Activated T-helper 1 cell treated with Interleukin-2 at 50 U/mL for 16 hours (primary cell): Measurements from ENCODE around the gene MAP7.
"Not testable (repeated sequence)": the region's sequence is repeated elsewhere in the genome, so short reads cannot be mapped to it uniquely, and the experiment has no call there.

ENCODE experiments used
- DNase-seq: peaks from one replicate; pipeline ENCODE4 v3.0.0-alpha.2; 2020; ENCODE audit warnings: low read depth

Gene MAP7

DNA sequence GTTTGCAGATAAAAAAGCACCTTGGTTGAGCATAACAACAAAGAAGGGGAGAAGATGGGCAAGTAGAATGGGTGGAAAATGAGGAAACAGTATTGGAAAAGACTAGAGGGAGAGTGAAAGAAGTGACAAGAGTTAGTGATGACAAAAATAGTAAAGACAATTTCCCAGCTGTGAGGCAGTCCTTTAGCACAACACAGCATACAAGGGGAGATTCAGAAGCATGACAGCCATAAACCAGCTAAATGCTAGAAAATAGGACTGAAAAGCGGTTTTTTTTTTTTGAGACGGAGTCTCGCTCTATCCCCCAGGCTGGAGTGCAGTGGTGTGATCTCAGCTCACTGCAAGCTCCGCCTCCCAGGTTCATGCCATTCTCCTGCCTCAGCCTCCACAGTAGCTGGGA lies 174.4 kb downstream of the MAP7 start:
- not testable (repeated sequence) for DNase-seq

DNA sequence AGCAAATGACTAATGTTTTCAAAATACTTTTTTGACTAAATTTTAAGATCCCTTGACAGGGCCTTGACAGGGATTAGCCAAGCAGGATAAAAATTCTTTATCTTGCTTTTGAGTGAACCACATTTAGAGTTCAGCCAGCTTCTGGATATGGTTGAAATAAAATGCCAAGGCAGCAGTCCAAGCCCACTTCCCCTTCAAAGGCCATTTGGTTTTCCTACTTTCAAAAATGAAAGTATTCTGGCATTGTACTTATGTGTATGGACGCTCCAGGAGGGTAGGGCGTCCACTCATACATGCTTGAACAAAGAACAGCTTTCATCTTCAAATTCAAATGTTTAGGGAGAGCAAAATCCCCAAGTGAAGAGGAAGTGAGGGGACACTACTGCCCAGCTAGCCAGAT lies 178.3 kb downstream of the MAP7 start:
- DNase-seq = no peak

DNA sequence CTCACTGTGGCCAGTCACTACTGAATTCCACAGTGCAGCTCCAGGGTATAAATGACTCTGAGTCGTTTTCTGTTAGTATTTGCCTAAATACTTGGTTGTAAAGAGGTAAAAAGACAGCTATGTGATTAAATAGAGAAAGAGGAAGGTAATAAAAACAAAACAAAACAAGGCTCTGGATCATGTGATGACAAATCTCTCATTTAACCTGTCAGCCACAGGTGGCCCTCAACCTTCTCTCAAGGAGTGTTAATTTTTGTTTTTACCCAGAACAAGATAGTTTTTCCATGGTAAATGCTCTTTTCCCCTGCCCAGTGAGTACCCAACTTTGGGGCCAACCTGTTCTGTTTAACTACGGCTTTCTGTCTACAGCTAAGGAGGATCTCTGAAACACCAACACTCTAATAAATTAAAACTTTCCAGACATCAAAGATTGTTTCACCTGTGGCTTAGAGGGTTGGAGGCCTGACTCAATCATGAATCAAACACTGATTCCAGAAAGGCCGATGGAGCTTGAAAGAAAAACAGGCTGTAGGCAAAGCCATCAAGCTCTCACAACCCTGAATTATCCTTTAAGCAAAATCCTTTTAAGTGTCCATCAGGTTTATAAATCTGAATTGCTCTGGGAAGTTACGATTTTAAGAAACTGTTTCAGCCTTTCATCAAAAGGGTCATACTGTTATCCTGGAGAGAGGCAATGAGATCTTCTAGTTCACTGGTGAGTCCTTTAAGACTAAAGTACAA lies 179.1 kb downstream of the MAP7 start:
- no peak for DNase-seq

- no peak for DNase-seq
Measured at GRCh38 chr6:136365776-136366354, 184.4 kb downstream of the MAP7 start.

DNA sequence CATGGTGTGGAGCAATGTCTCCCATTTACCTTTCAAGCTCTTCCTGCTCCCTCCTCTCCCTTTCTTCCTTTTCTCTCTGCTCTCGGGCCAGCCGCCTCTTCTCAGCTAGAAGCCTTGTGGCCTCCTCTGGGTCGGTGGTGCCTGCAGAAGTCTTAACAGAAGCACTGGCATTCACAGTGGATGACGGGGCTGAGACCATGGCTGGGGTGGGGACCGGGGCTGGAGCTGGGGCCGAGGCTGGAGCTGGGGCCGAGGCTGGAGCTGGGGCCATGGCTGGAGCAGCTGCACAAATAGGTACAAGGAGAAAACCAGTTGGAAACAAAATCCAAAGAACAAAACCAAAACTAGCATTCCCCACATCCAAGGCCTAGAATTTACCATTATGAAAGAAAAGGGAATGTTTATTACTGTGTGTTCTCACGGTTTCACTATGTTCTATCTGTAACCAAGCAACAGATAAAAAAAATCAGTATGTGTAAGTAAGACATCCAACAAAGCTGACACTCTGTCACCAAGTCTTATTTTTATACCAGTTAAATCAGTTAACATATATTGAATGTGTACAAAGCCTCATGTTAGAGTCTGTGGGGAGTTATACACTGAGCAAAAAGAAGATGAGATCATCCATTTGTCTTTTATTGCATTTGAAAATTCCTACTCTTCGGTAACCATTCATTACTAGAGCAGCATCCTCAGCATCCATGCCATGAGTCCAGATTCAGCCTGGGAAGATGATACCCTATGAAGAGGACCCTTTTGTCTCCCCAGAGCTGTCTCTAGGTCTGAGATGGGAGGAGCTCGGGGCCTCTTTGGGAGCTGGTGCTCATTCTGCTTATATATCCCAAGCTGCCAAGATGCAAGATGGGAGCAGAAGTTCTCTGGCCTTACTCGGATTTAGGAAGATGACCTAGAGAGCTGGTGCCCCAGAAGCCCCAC lies 187.5 kb downstream of the MAP7 start:
- DNase-seq = no peak

DNA sequence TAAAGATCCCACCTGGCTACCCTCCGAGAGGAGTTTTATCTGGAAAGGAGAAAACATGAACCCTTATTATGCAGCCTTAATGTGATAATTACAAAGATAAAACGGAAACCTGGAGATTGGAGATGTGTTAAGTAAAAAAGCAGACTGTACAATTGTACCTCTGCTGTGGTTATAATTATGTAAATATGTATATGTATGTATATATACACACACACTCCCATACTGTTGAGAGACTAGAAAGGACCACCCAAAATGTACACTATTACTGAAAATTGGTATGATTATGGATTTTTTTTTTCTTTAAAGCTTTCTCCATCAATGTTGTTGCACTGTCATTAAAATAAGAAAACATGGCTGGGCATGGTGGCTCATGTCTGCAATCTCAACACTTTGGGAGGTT lies 188.4 kb downstream of the MAP7 start:
- no peak for DNase-seq

DNA sequence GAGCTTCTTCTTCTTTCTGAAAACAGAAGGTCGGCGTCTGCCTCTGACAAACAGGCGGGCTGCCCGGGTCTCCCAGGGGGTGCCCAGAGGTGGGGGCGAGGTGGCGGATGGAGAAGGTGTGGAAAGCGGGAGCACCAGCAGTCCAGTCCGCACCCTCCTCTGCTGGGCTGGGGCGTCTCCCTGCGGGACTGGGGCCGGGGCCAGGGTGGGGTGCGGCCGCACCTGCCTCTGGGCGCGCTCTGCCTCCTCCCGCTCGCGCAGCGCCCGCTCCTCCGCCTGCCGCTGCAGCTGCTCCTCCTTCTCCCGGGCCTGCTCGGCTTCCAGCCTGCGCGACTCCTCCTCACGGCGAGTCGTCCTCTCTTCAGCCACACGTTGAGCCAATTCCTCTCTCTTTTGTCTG lies 189.4 kb downstream of the MAP7 start:
- DNase-seq = no peak

- no peak for DNase-seq
Measured at GRCh38 chr6:136359851-136360250, 190.4 kb downstream of the MAP7 start.

DNA sequence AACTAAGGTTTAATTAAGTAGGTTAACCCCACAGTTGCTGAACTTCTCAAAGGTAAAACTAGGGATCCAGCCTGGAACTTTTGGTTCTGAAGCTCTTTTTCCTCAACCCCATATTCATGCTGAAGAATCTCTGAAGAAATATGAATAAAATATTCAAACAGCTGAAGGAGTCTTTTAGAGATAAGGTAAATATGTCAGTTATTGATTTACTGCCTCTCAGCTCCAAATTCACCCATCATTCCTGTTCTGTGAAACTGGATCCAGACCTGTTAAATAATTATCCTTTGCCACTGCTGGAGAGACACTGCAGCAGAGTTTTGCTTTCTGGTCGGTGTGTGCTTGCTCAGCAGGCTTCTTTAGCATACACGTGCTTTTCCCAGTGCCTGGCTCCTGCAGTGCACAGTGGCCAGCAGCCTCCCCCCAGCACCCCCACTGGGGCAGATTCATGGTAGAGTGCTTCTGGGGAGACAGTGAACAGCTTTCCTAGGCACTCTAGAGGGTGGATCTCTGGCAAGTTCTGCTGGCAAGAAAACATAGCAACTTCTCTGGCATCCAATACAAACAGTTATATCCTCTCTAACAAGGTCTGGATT lies 198.6 kb downstream of the MAP7 start:
- no peak for DNase-seq

DNA sequence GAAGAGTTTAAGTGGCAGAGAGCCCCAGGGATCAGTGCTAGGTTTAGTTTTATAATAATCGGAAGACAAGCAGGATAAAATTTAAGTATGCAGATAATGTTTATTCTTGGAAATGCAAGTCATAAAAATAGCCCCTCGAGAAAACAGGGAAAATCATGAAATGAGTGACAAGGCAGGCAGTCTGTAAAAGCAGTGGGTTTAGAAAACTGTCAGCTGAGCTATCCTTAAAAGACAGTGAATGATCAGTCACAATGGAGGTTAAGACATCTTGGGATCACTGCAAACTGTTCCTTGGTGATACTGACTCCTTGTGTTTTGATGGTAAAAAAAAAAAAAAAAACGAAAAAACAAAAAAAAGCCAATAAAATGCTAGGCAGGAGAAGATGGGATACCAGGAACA lies 199.3 kb downstream of the MAP7 start:
- DNase-seq = no peak

DNA sequence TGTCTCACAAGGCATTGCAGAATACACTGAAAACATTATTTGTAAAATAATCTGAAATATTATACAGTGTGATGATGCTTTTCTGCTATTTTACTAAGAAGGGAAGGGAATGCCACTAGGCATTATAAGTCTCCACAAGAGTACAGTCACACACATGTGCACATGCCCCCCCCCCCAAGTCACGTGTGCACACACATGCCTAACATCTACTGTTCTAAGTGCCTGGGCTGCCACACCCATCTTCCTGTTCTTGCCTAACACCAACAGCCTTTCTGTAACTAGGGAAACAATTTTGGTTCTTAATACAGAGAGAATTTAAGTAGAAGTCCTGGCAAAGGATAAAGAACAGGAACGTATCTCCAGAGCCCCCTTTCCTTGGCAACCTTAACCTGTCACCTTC lies 202.4 kb downstream of the MAP7 start:
- no peak for DNase-seq

GRCh38 chr6:136345145-136345544 lies 205.1 kb downstream of the MAP7 start:
- DNase-seq = no peak

DNA sequence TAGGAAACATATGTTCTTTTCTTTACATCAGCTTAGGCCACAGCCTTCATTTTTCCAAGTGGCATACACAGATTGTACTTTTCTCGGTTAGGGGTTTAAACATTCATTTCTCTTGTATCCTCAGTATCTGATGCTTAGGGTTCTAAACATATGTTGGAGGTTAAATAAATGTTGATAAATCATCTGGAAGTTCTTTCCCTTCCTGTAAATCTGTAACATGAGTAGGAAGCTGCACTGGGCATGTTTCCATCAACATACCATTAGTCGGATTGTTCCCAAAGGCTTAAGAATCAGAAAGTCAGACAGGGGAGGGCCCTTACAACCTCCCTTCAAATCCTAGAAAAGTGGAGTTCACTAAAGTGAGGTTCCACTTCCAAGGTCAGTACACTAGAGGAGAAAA lies 205.8 kb downstream of the MAP7 start:
- DNase-seq = no peak

DNA sequence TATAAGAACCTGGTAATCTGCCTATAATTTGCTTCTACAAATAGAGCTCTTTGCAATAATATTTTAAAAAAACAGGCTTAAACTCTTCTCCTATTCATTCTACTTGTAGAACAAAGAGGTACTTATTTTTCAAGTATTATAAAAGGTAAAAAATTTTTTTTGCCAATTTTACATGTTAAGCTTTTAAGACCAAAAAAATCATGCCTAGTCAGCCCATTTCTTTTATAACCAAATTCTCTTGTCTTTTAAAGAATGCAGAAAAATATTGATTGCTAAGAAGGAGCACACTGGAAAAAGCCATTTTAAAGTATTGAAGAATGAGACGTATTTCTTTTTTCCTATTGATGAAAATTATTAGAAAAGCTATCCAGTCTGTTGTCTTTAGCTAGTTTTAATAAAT lies 206.5 kb downstream of the MAP7 start:
- DNase-seq = no peak

- DNase-seq = no peak
Measured at GRCh38 chr6:136343275-136343674, 206.9 kb downstream of the MAP7 start.

- no peak for DNase-seq
Measured at GRCh38 chr6:136341967-136342366, 208.3 kb downstream of the MAP7 start.

DNA sequence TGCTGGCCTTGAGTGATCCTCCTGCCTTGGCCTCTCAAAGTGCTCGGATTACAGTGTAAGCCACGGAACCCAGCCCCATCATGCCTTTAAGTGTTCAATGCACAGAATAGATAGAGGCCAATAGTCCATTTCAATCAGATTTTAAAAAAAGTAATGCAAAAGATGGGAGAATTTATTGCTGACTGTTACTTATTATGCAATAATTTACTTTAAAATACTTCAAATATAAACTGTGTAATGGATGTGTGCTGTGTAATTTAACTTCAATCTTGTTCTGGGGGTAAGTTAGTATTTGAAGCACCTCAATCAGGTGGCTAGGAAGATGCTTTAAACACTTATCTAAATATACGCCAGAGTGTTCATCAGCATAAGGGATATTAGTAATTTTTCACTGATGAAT lies 208.9 kb downstream of the MAP7 start:
- no peak for DNase-seq

- no peak for DNase-seq
Measured at GRCh38 chr6:136338486-136338885, 211.7 kb downstream of the MAP7 start.

- DNase-seq = no peak
Measured at GRCh38 chr6:136337606-136338005, 212.6 kb downstream of the MAP7 start.

GRCh38 chr6:136337121-136337520 lies 213.1 kb downstream of the MAP7 start:
- no peak for DNase-seq

GRCh38 chr6:136335736-136336363 lies 214.4 kb downstream of the MAP7 start:
- DNase-seq = no peak

GRCh38 chr6:136334853-136335252 lies 215.4 kb downstream of the MAP7 start:
- DNase-seq = no peak
